ENCODE measurements around the gene GOLGA2.

The GOLGA2 gene

DNA sequence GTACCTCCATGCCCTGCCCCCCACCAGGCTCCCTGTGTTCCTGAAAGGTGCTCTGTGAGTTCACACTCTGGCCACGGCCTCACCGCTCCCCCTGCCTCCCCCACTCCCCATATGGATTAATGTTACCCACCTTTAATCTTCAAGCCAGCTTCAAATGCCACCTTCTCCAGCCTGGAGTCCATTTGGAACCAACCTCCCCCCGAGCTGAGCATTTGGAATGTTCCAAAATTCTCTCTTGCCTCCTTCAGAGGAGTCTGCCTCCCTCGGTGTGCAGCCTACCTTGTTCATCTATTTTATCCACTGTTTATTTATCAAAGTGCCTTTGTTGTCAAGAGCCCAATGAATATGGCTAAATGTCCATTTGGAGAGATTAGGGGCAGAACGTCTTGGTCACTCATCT lies 4.3 kb downstream of the GOLGA2 start:
- Mint-ChIP-seq H3K36me3 (ENCODE audit: low read depth) (peaks cover 39% of the 10 kb centered on the region), H3K4me1 (peaks cover 13% of the 10 kb centered on the region), H3K27ac (no peak overlapping the region), H3K4me3 (no peak overlapping the region), H3K9me3 (no peaks in the 10 kb centered on the region), H3K27me3 (ENCODE audit: low read depth) (no peaks in the 10 kb centered on the region)
- TF ChIP-seq CTCF (IDR thresholded peaks at IDR 0.05; ENCODE audit: unreplicated experiment in 3 of 3) = no peak

GRCh38 chr9:128271112-128271511 lies 4.7 kb downstream of the GOLGA2 start:
- Mint-ChIP-seq H3K27me3 (ENCODE audit: low read depth) (no peaks in the 10 kb centered on the region), H3K4me3 (no peak overlapping the region), H3K4me1 (peaks cover 13% of the 10 kb centered on the region), H3K36me3 (ENCODE audit: low read depth) (peaks cover 43% of the 10 kb centered on the region), H3K27ac (no peak overlapping the region), H3K9me3 (no peaks in the 10 kb centered on the region)
- no peak for TF ChIP-seq CTCF (IDR thresholded peaks at IDR 0.05; ENCODE audit: unreplicated experiment in 3 of 3)

DNA sequence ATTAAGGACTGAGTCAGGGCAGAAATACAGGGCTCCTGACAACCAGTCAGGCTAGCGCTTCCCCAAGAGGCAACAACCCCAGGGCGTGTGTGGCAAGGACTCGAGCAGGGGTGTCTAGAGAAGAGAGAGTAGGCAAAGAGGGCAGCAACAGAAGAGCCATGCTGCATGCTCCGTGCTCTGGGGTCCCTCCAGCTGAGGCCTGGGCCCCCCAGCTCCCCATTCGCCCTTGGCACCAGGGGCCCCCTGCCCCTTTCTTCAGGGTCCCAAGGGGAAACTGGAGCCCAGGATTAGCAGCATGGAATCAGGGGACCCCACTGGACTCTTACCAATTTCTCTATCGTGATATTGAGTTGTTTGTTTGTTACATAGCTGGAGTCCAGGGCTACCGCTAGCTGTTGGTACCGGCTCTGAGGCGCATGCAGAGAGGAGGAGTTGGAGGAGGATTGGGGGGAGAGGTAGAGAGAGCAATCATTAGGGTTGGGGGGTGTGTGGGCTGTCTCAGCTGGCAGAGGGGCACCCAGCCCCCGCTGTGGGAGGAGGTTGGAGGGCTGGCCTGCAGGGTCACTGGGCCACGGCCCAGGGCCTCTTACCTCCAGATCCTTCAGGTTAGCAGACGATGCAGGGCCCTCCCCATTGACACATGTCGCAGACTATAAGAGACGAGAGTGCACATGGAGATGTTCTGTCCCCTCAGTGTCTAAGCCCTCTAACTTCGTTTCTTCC lies 8.8 kb downstream of the GOLGA2 start:
- Mint-ChIP-seq H3K27ac (no peak overlapping the region), H3K4me3 (no peak overlapping the region), H3K36me3 (ENCODE audit: low read depth) (peaks cover 62% of the 10 kb centered on the region), H3K9me3 (no peaks in the 10 kb centered on the region), H3K27me3 (ENCODE audit: low read depth) (no peaks in the 10 kb centered on the region), H3K4me1 (no peaks in the 10 kb centered on the region)
- no peak for TF ChIP-seq CTCF (IDR thresholded peaks at IDR 0.05; ENCODE audit: unreplicated experiment in 3 of 3)

- Mint-ChIP-seq H3K36me3 (ENCODE audit: low read depth) (peaks cover 62% of the 10 kb centered on the region), H3K4me3 (no peak overlapping the region), H3K27ac (no peak overlapping the region), H3K27me3 (ENCODE audit: low read depth) (no peaks in the 10 kb centered on the region), H3K4me1 (no peaks in the 10 kb centered on the region), H3K9me3 (no peaks in the 10 kb centered on the region)
- TF ChIP-seq CTCF (IDR thresholded peaks at IDR 0.05; ENCODE audit: unreplicated experiment in 3 of 3) = no peak
Observed at GRCh38 chr9:128265348-128265847, 10.4 kb downstream of the GOLGA2 start.

DNA sequence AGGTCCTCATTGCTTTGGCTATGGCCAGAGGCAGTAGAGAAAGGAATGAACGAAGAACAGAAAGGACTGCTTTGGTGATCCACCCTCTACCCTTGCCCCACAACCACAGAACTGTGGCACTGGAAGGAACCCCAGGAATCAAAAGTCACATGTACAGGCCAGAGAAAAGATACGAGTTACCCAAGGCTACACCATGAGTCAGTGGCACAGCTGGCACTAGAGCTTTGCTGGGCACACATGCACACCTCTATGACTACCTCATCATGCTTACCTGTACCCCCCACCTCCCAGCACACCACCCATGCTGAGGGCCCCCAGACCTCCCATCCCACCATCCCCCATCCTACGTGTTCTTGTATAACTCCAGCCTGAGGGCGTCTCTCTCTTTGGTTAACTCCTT lies 13.1 kb downstream of the GOLGA2 start:
- no peak for TF ChIP-seq CTCF (IDR thresholded peaks at IDR 0.05; ENCODE audit: unreplicated experiment in 3 of 3)
- H3K4me3 Mint-ChIP-seq = no peak overlapping the region
- H3K27ac Mint-ChIP-seq = no peak overlapping the region
- peaks cover 70% of the 10 kb centered on the region for H3K36me3 Mint-ChIP-seq (ENCODE audit: low read depth)
- no peaks in the 10 kb centered on the region for H3K9me3 Mint-ChIP-seq
- no peaks in the 10 kb centered on the region for H3K4me1 Mint-ChIP-seq
- H3K27me3 Mint-ChIP-seq (ENCODE audit: low read depth) = no peaks in the 10 kb centered on the region

- peaks cover 52% of the 10 kb centered on the region for H3K36me3 Mint-ChIP-seq (ENCODE audit: low read depth)
Observed at GRCh38 chr9:128260340-128260739, 15.5 kb downstream of the GOLGA2 start.

More at GRCh38 chr9:128260340-128260739, 15.5 kb downstream of the GOLGA2 start:
- Mint-ChIP-seq H3K27ac (no peak overlapping the region), H3K4me1 (peaks cover under 1% of the 10 kb centered on the region), H3K27me3 (ENCODE audit: low read depth) (no peaks in the 10 kb centered on the region), H3K4me3 (no peak overlapping the region), H3K9me3 (no peaks in the 10 kb centered on the region)
- no peak for TF ChIP-seq CTCF (IDR thresholded peaks at IDR 0.05; ENCODE audit: unreplicated experiment in 3 of 3)
